Loucy (cell line): ENCODE measurements around the gene BHLHA15.

ENCODE experiments used
- H2AFZ ChIP-seq: fragments of 200-600 bp; sonication (generic); 2 replicates; pipeline ENCODE4 v1.6.0; 2016; ENCODE audit warnings: antibody characterized with exemption, mild to moderate bottlenecking, low read length, moderate library complexity
- H3F3A ChIP-seq: fragments of 200-600 bp; 2 replicates; pipeline ENCODE4 v1.6.0; 2016; ENCODE audit warnings: antibody characterized with exemption, low read depth, mild to moderate bottlenecking
- H3K27me3 ChIP-seq: fragments of 200-600 bp; sonication (generic); 2 replicates; pipeline ENCODE4 v1.6.1; 2014; ENCODE audit warnings: low read length, mild to moderate bottlenecking; ENCODE audit not compliant: insufficient read depth, poor library complexity, severe bottlenecking
- H3K36me3 ChIP-seq: fragments of 200-600 bp; sonication (generic); 2 replicates; pipeline ENCODE4 v1.6.1; 2016; ENCODE audit warnings: low read length; ENCODE audit not compliant: insufficient read depth
- H3K4me1 ChIP-seq: fragments of 200-600 bp; sonication (generic); 2 replicates; pipeline ENCODE4 v1.5.1; 2014; ENCODE audit warnings: low read length, mild to moderate bottlenecking; ENCODE audit not compliant: insufficient read depth, poor library complexity, severe bottlenecking
- H3K4me2 ChIP-seq: fragments of 200-600 bp; sonication (generic); 2 replicates; pipeline ENCODE4 v1.6.0; 2014; ENCODE audit warnings: antibody characterized with exemption, low read length, low read depth, mild to moderate bottlenecking; ENCODE audit not compliant: poor library complexity, severe bottlenecking
- H3K4me3 ChIP-seq: fragments of 200-600 bp; sonication (generic); 2 replicates; pipeline ENCODE4 v1.5.1; 2014; ENCODE audit warnings: low read length, mild to moderate bottlenecking, mixed read lengths; ENCODE audit not compliant: poor library complexity, severe bottlenecking
- H3K79me2 ChIP-seq: fragments of 200-600 bp; sonication (generic); 2 replicates; pipeline ENCODE4 v1.6.1; 2014; ENCODE audit warnings: low read length; ENCODE audit not compliant: insufficient read depth
- H3K9ac ChIP-seq: fragments of 200-600 bp; sonication (generic); 2 replicates; pipeline ENCODE4 v1.6.0; 2014; ENCODE audit warnings: mild to moderate bottlenecking, low read depth, low read length, moderate library complexity; ENCODE audit not compliant: poor library complexity, severe bottlenecking
- H3K9me2 ChIP-seq: fragments of 200-600 bp; sonication (generic); replicated peaks from 2 replicates; pipeline ENCODE4 v1.6.1; 2016; ENCODE audit warnings: low read depth, low read length, mixed read lengths
- H3K9me3 ChIP-seq: fragments of 200-600 bp; sonication (generic); 2 replicates; pipeline ENCODE4 v1.6.1; 2014; ENCODE audit warnings: mild to moderate bottlenecking, antibody characterized with exemption, low read length, low read depth; ENCODE audit not compliant: insufficient read depth
- H4K20me1 ChIP-seq: fragments of 200-600 bp; sonication (generic); 2 replicates; pipeline ENCODE4 v1.6.0; 2014; ENCODE audit warnings: antibody characterized with exemption, low read length, mild to moderate bottlenecking; ENCODE audit not compliant: insufficient read depth, poor library complexity, severe bottlenecking
- CTCF ChIP-seq: fragments of 200-600 bp; sonication (generic); conservative IDR thresholded peaks from 2 replicates; pipeline ENCODE4 v1.5.1; 2014; ENCODE audit warnings: mild to moderate bottlenecking, antibody characterized with exemption, low read length
- EZH2phosphoT487 ChIP-seq: fragments of 200-600 bp; IDR thresholded peaks from 2 replicates; pipeline ENCODE4 v1.6.1; 2018; ENCODE audit warnings: antibody characterized with exemption, mild to moderate bottlenecking, moderate library complexity, borderline replicate concordance

BHLHA15 gene

GRCh38 chr7:98191668-98192431, 19.4 kb upstream of the BHLHA15 start:
- Histone ChIP-seq H3F3A (no peaks in the 10 kb centered on the region), H3K4me3 (no peak overlapping the region), H3K4me2 (no peak overlapping the region), H3K9ac (no peak overlapping the region), H3K27me3 (no peaks in the 10 kb centered on the region), H3K9me2 (no peaks in the 10 kb centered on the region), H3K36me3 (peaks cover 53% of the 10 kb centered on the region; the same call in 1 of the 2 replicates), H3K79me2 (no peaks in the 10 kb centered on the region), H2AFZ (no peak overlapping the region), H4K20me1 (no peaks in the 10 kb centered on the region), H3K4me1 (no peaks in the 10 kb centered on the region), H3K9me3 (no peaks in the 10 kb centered on the region)
- TF ChIP-seq CTCF (no peak), EZH2phosphoT487 (no peak)

GRCh38 chr7:98192781-98193457, 18.3 kb upstream of the BHLHA15 start:
- no peaks in the 10 kb centered on the region for H4K20me1 ChIP-seq
- no peak for TF ChIP-seq EZH2phosphoT487
- no peak for TF ChIP-seq CTCF
- H3K9ac ChIP-seq: no peak overlapping the region
- no peaks in the 10 kb centered on the region for H3K4me1 ChIP-seq
- H3K4me2 ChIP-seq: no peak overlapping the region
- H3K9me2 ChIP-seq: no peaks in the 10 kb centered on the region
- H3K9me3 ChIP-seq: no peaks in the 10 kb centered on the region
- H3K36me3 ChIP-seq: peaks cover 49% of the 10 kb centered on the region; the same call in 1 of the 2 replicates
- H3K27me3 ChIP-seq: no peaks in the 10 kb centered on the region
- no peak overlapping the region for H3K4me3 ChIP-seq
- H2AFZ ChIP-seq: no peak overlapping the region
- no peaks in the 10 kb centered on the region for H3K79me2 ChIP-seq
- H3F3A ChIP-seq: no peaks in the 10 kb centered on the region

- peaks cover 47% of the 10 kb centered on the region; the same call in 1 of the 2 replicates for H3K36me3 ChIP-seq
- no peaks in the 10 kb centered on the region for H3K27me3 ChIP-seq
- H3K9me2 ChIP-seq: no peaks in the 10 kb centered on the region
- no peaks in the 10 kb centered on the region for H3F3A ChIP-seq
- H3K4me1 ChIP-seq: no peaks in the 10 kb centered on the region
- H2AFZ ChIP-seq: no peak overlapping the region
- H3K79me2 ChIP-seq: no peaks in the 10 kb centered on the region
- H4K20me1 ChIP-seq: no peaks in the 10 kb centered on the region
- no peak overlapping the region for H3K4me2 ChIP-seq
- H3K9me3 ChIP-seq: no peaks in the 10 kb centered on the region
- TF ChIP-seq EZH2phosphoT487: no peak
- TF ChIP-seq CTCF: no peak
- H3K4me3 ChIP-seq: no peak overlapping the region
- H3K9ac ChIP-seq: no peak overlapping the region
Observed at GRCh38 chr7:98193474-98194180, 17.6 kb upstream of the BHLHA15 start.
